ENCODE measurements around the gene PRRX1.

PRRX1 gene

DNA sequence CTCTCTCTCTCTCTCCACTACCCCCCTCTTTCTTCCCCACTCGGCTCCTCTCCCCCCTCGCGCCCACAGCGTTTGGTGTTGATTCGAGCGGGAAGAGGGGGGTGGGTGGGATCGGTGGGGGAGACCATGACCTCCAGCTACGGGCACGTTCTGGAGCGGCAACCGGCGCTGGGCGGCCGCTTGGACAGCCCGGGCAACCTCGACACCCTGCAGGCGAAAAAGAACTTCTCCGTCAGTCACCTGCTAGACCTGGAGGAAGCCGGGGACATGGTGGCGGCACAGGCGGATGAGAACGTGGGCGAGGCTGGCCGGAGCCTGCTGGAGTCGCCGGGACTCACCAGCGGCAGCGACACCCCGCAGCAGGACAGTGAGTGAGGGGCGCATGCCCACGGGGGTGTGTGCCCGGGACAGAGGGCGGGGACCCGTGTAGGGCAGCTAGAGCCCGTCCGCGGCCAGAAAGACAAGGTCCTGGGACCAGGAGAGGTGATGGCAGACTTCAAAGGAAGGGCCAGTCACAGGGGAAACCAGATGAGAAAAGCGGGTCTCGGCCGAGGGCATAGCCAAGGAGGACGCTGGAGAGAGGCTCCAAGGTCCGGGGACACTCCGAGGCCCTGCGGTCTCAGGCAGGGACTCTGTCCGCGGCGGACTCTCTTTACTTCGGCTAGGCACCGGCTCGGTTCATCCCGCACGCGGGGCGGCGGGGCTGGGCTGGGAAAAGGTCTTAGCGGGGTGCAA is at the start of gene PRRX1:
PRRX1 (plus strand) TSS at position 39 of the 735 bp plus-strand sequence; CDS start at position 127, 88 bp downstream.
- Histone ChIP-seq H3K4me3 (ENCODE audit: low read depth in 1 of 2, low read length in 1 of 2) (no peak within 1 kb of the TSS), H3K27me3 (peaks cover 100% of the 10 kb centered on the region), H3K4me1 (ENCODE audit: control insufficient read depth in 1 of 2, insufficient read depth in 1 of 2, low read depth in 1 of 2, low read length in 1 of 2) (peaks cover 0 to 4% of the 10 kb centered on the region in 2 experiments)

DNA sequence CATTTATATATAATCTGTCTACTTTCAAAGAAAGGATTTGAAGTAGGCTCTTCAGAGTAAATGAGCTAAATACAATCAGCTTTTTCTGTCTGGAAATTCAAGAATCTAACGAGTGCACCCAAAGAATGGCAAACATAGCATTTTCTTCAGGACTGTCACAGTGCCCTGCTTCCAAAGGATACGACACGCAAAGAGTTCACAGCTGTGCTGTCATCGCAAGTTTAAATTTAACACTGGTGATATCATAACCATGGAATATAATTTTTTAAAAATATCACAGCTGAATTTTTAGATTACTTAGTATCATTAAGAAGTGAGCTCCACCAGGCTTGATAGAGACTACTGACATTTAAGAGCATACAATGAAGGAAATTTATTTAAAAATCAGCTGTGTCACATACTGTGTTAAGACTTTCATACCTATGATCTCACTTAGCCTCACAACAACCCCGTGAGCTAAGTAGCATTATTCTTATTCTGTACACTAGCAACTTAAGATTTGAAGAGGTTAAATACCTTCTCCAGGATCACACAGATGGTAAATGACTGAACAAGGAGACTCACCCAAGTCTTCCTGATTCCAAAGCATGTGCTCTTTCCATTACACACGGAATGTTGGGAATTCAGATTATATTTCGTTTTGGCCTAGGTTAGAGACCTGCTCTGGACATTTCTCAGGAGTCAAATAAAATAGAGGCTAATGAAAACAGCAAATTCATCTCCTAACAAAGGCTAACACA is 46.2 kb upstream of the PRRX1 start:
- Histone ChIP-seq H3K9me3 (no peaks in the 10 kb centered on the region), H3K27ac (no peak overlapping the region), H3K36me3 (no peaks in the 10 kb centered on the region), H3K4me1 (ENCODE audit: control insufficient read depth in 1 of 2, insufficient read depth in 1 of 2, low read depth in 1 of 2, low read length in 1 of 2) (no peaks in the 10 kb centered on the region), H3K27me3 (no peaks in the 10 kb centered on the region), H3K4me3 (ENCODE audit: low read depth in 1 of 2, low read length in 1 of 2) (no peak overlapping the region)
- TF ChIP-seq, protein P1, sequence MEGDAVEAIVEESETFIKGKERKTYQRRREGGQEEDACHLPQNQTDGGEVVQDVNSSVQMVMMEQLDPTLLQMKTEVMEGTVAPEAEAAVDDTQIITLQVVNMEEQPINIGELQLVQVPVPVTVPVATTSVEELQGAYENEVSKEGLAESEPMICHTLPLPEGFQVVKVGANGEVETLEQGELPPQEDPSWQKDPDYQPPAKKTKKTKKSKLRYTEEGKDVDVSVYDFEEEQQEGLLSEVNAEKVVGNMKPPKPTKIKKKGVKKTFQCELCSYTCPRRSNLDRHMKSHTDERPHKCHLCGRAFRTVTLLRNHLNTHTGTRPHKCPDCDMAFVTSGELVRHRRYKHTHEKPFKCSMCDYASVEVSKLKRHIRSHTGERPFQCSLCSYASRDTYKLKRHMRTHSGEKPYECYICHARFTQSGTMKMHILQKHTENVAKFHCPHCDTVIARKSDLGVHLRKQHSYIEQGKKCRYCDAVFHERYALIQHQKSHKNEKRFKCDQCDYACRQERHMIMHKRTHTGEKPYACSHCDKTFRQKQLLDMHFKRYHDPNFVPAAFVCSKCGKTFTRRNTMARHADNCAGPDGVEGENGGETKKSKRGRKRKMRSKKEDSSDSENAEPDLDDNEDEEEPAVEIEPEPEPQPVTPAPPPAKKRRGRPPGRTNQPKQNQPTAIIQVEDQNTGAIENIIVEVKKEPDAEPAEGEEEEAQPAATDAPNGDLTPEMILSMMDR (IDR thresholded peaks at IDR 0.05): no peak

More for the DNA sequence above, at the start of gene PRRX1:
- TF ChIP-seq, protein P1 (IDR thresholded peaks at IDR 0.05): no peak
- Histone ChIP-seq H3K27ac (no peak within 1 kb of the TSS), H3K36me3 (no peaks in the 10 kb centered on the region), H3K9me3 (no peaks in the 10 kb centered on the region)

GRCh38 chr1:170618421-170618820 is 45.5 kb upstream of the PRRX1 start:
- Histone ChIP-seq H3K4me3 (ENCODE audit: low read depth in 1 of 2, low read length in 1 of 2) (no peak overlapping the region), H3K9me3 (no peaks in the 10 kb centered on the region), H3K27ac (no peak overlapping the region), H3K4me1 (ENCODE audit: control insufficient read depth in 1 of 2, insufficient read depth in 1 of 2, low read depth in 1 of 2, low read length in 1 of 2) (no peaks in the 10 kb centered on the region), H3K27me3 (no peaks in the 10 kb centered on the region), H3K36me3 (no peaks in the 10 kb centered on the region)
- TF ChIP-seq, protein P1 (IDR thresholded peaks at IDR 0.05): no peak

DNA sequence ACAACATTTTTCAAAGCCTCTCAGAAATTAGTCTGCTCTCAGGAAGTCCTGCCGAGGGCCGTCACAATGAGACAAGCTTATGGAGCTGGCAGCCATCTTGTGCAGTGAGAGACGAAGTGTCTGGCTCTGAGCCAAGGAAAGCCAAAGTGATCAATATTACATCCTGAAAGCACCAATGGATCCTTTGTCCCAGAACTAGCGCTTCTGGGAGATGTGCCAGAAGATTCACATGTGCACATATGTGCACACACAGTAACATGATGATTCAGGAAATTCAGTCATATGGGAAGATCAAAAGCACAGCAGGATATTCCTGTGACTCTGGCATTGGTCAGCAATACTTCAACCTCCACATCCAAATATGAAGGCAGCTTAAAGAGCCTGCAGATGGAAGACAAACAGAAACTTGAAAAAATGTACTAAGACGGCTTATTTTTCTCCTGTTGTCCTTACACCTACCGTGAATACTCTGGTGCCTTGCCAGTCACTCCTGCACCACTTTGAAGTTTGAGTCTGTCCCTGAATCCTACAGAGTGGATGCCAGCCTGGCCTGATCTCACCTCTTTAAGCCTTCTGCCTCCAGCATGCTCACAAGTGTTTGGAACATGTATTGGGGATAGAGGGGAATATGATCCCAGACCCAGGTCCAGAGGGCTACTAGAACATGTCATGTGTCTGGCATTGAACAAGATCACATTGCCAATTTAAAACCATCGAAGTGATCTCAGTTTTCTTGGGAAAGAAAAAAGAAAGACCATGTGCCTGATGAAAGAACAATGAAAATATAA is 44.5 kb upstream of the PRRX1 start:
- TF ChIP-seq, protein P1 (IDR thresholded peaks at IDR 0.05): no peak
- Histone ChIP-seq H3K27me3 (no peaks in the 10 kb centered on the region), H3K4me3 (ENCODE audit: low read depth in 1 of 2, low read length in 1 of 2) (no peak overlapping the region), H3K27ac (no peak overlapping the region), H3K9me3 (no peaks in the 10 kb centered on the region), H3K4me1 (ENCODE audit: control insufficient read depth in 1 of 2, insufficient read depth in 1 of 2, low read depth in 1 of 2, low read length in 1 of 2) (no peaks in the 10 kb centered on the region), H3K36me3 (no peaks in the 10 kb centered on the region)

DNA sequence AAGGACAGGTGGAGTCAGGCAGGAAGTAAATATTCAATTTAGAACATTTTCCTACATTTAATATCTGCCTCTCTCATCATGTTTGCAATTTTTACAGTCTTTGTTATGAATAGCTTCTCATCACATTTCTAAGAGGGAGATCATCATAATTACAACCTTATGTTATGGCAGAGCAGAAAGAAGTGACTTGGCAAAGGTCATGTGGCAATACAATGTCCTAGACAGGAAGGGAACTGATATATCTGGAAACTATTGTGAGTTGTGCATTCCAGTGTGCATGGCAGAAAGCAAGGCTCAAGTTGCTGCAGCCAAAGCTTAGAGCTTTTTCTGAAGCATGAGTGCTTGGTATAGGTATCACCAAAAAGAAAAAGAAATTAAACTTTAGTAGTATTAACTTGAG is 43.8 kb upstream of the PRRX1 start:
- H3K27ac ChIP-seq: no peak overlapping the region
- no peak overlapping the region for H3K4me3 ChIP-seq (ENCODE audit: low read depth in 1 of 2, low read length in 1 of 2)
- H3K36me3 ChIP-seq: no peaks in the 10 kb centered on the region
- no peaks in the 10 kb centered on the region for H3K9me3 ChIP-seq
- H3K27me3 ChIP-seq: no peaks in the 10 kb centered on the region
- H3K4me1 ChIP-seq (ENCODE audit: control insufficient read depth in 1 of 2, insufficient read depth in 1 of 2, low read depth in 1 of 2, low read length in 1 of 2): no peaks in the 10 kb centered on the region
- TF ChIP-seq, protein P1 (IDR thresholded peaks at IDR 0.05): no peak

Measured in neutrophil (primary cell).